GM12878 (cell line): ENCODE data around the gene PACS1. TPM values are rescaled to one million over a fixed set of nuclear protein-coding genes. Genes with fewer than 3 reads are reported as not detected.

Source experiments
- ATF2 ChIP-seq: IDR thresholded peaks from 2 replicates; pipeline ENCODE4 v1.6.1; 2012; ENCODE audit warnings: low read length, inconsistent platforms
- ATF7 ChIP-seq: fragments of 450-650 bp; IDR thresholded peaks from 2 replicates; pipeline ENCODE4 v1.6.1; 2016; ENCODE audit warnings: low read depth, mild to moderate bottlenecking
- BCLAF1 ChIP-seq: fragments of 450-650 bp; IDR thresholded peaks from 2 replicates; pipeline ENCODE4 v1.6.1; 2017; ENCODE audit warnings: antibody characterized with exemption, mild to moderate bottlenecking, moderate library complexity
- E2F4 ChIP-seq: IDR thresholded peaks from 2 replicates; pipeline ENCODE4 v1.6.1; 2012; ENCODE audit warnings: low read depth, low read length, improper control_type of control experiment
- EGR1 ChIP-seq, 2 experiments: IDR thresholded peaks; 1 replicate in 1 of 2; 2 replicates in 1 of 2; pipeline ENCODE4 v1.6.1; 2011 to 2012; ENCODE audit warnings: low read depth in 2 of 2, low read length in 2 of 2, borderline replicate concordance in 1 of 2, mild to moderate bottlenecking in 1 of 2, moderate library complexity in 1 of 2
- EP300 ChIP-seq, 2 experiments: fragments of 150-350 bp in 1 of 2; IDR thresholded peaks; 2 replicates each; pipeline ENCODE4 v1.6.1; 2011 to 2012; ENCODE audit warnings: low read depth in 2 of 2, low read length in 2 of 2, borderline replicate concordance in 1 of 2, improper control_type of control experiment in 1 of 2, inconsistent platforms in 1 of 2; ENCODE audit not compliant: control insufficient read depth in 1 of 2
- FOXM1 ChIP-seq: IDR thresholded peaks from 2 replicates; pipeline ENCODE4 v1.6.1; 2012; ENCODE audit warnings: low read depth, mild to moderate bottlenecking, inconsistent platforms, low read length, moderate library complexity
- IKZF1 ChIP-seq: fragments of 450-650 bp; conservative IDR thresholded peaks from 2 replicates; pipeline ENCODE4 v1.6.1; 2017; ENCODE audit warnings: antibody characterized with exemption, mild to moderate bottlenecking
- IRF3 ChIP-seq: fragments of 450-650 bp; IDR thresholded peaks from 2 replicates; pipeline ENCODE4 v1.6.1; 2014; ENCODE audit warnings: mild to moderate bottlenecking
- KAT2A ChIP-seq: conservative IDR thresholded peaks from 2 replicates; pipeline ENCODE4 v1.6.1; 2011; ENCODE audit warnings: low read depth, low read length; ENCODE audit not compliant: control insufficient read depth
- KLF5 ChIP-seq: fragments of 450-650 bp; IDR thresholded peaks from 2 replicates; pipeline ENCODE4 v1.6.1; 2014; ENCODE audit warnings: mild to moderate bottlenecking; ENCODE audit not compliant: partially characterized antibody
- LARP7 ChIP-seq: fragments of 450-650 bp; IDR thresholded peaks from 2 replicates; pipeline ENCODE4 v1.6.1; 2017; ENCODE audit warnings: mild to moderate bottlenecking
- PBX3 ChIP-seq: IDR thresholded peaks from 2 replicates; pipeline ENCODE4 v1.6.1; 2011; ENCODE audit warnings: mild to moderate bottlenecking, low read depth, low read length, moderate library complexity; ENCODE audit not compliant: insufficient replicate concordance
- SRF ChIP-seq, 2 experiments: IDR thresholded peaks; 2 replicates each; pipeline ENCODE4 v1.6.1; 2011; ENCODE audit warnings: low read depth in 2 of 2, low read length in 2 of 2, mild to moderate bottlenecking in 1 of 2, moderate library complexity in 1 of 2
- STAT1 ChIP-seq: fragments of 450-650 bp; conservative IDR thresholded peaks from 2 replicates; pipeline ENCODE4 v1.6.1; 2014; ENCODE audit warnings: antibody characterized with exemption, mild to moderate bottlenecking
- TAF1 ChIP-seq: IDR thresholded peaks from 2 replicates; pipeline ENCODE4 v1.6.1; 2011; ENCODE audit warnings: mild to moderate bottlenecking, low read depth, low read length, borderline replicate concordance
- ZBED1 ChIP-seq: IDR thresholded peaks from 2 replicates; pipeline ENCODE4 v1.6.1; 2016; ENCODE audit warnings: borderline replicate concordance
- ZBTB33 ChIP-seq: fragments of 450-650 bp; IDR thresholded peaks from 2 replicates; pipeline ENCODE4 v1.6.1; 2017; ENCODE audit warnings: mild to moderate bottlenecking
- polyA plus RNA-seq, 11 experiments: library from polyadenylated mRNA; depleted of rRNA in 4 of 11; unstranded in 6 of 11; stranded (reverse) in 5 of 11; fragments of >200 nt; fragmentation: Nextera tagmentation in 4 of 11; fragmentation: Illumina TruSeq in 1 of 11; extraction: Ambion mirVana in 4 of 11; extraction: Trizol in 1 of 11; gene quantifications; 1 replicate in 1 of 11; 2 replicates in 10 of 11; pipeline versions ENCODE4 v1.2.1 to v1.2.3, GENCODE V29; 2011 to 2016; ENCODE audit warnings: inconsistent platforms in 2 of 11, missing spikeins in 2 of 11, low read depth in 1 of 11
- total RNA-seq, 4 experiments: library from RNA; depleted of rRNA in 3 of 4; stranded (reverse); fragments of >200 nt in 3 of 4; fragmentation: Illumina TruSeq in 1 of 4; extraction: Trizol in 1 of 4; gene quantifications; 2 replicates each; pipeline versions ENCODE4 v1.2.1 to v1.2.3, GENCODE V29; 2013 to 2021

PACS1 gene
- total and polyA plus RNA-seq, 10 of the 15 experiments (the other 5 are each of a cell fraction or from before 2014, with no cell fraction given), result 1.1 to 74.3 (median 17.9) TPM

- peak; percentile 73 to 80 for TF ChIP-seq SRF (IDR thresholded peaks at IDR 0.05; ENCODE audit: low read depth in 2 of 2, low read length in 2 of 2)
- TF ChIP-seq BCLAF1, result no peak
- peak; percentile 98 for TF ChIP-seq ATF7
- peak; percentile 95 for TF ChIP-seq IRF3
- TF ChIP-seq ATF2, result peak; percentile 94
- no peak for TF ChIP-seq ZBED1
- 0 out of 3 replicates have a peak, but pooled peaks of 1 of the 2 experiments have one; percentile 0 for TF ChIP-seq EGR1 (IDR thresholded peaks at IDR 0.05; ENCODE audit: borderline replicate concordance in 1 of 2, low read depth in 2 of 2, low read length in 2 of 2)
- TF ChIP-seq PBX3, result peak; percentile 94
- no peak for TF ChIP-seq EP300 (IDR thresholded peaks at IDR 0.05; ENCODE audit: borderline replicate concordance in 1 of 2, control insufficient read depth in 1 of 2, low read depth in 2 of 2, low read length in 2 of 2)
- TF ChIP-seq ZBTB33, result no peak
- TF ChIP-seq LARP7, result peak; percentile 83
- peak; percentile 46 for TF ChIP-seq IKZF1
- no peak for TF ChIP-seq KAT2A
- TF ChIP-seq TAF1, result peak; percentile 53; the same call in 1 of the 2 replicates
- TF ChIP-seq FOXM1, result no peak
- no peak for TF ChIP-seq KLF5
- no peak for TF ChIP-seq E2F4
- TF ChIP-seq STAT1, result no peak; the same call in 1 of the 2 replicates
Measured at GRCh38 chr11:66288671-66289547, 218.8 kb downstream of the PACS1 start, which contains the start of gene YIF1A (continued).
